NAMALWA (cell line): ENCODE results near the gene MRPS18C.
"Not testable (repeated sequence)": the region's sequence is repeated elsewhere in the genome, so short reads cannot be mapped to it uniquely, and the experiment has no call there.

Experiments
- DNase-seq: peaks from one replicate; pipeline ENCODE4 v3.0.0-alpha.2; 2015; ENCODE audit warnings: low spot score

Gene MRPS18C

GRCh38 chr4:83455281-83456183 lies at the start of gene MRPS18C, which contains the start of gene HELQ:
TSS of gene MRPS18C (plus strand) at chr4:83456058. CDS start at chr4:83456078, 20 bp downstream.
TSS of gene HELQ (minus strand) at chr4:83455823. CDS start at chr4:83455693, 130 bp downstream.
- peak; percentile 100 for DNase-seq

GRCh38 chr4:83408908-83409307 lies 47.0 kb upstream of the MRPS18C start:
- no peak for DNase-seq

GRCh38 chr4:83413676-83414075 lies 42.2 kb upstream of the MRPS18C start:
- DNase-seq: no peak

GRCh38 chr4:83417566-83417965 lies 38.3 kb upstream of the MRPS18C start:
- no peak for DNase-seq

- DNase-seq: no peak
These were observed 37.6 kb upstream of the MRPS18C start for GRCh38 chr4:83418211-83418610.

GRCh38 chr4:83431200-83431599 lies 24.7 kb upstream of the MRPS18C start:
- DNase-seq: no peak

- no peak for DNase-seq
These were observed 19.2 kb upstream of the MRPS18C start for GRCh38 chr4:83436680-83437079.

GRCh38 chr4:83438719-83439118 lies 17.1 kb upstream of the MRPS18C start:
- DNase-seq: no peak

GRCh38 chr4:83440148-83440814 lies 15.6 kb upstream of the MRPS18C start:
- DNase-seq: peak; percentile 43

- DNase-seq: peak; percentile 33
These were observed 15.0 kb upstream of the MRPS18C start for GRCh38 chr4:83440899-83441298.

- no peak for DNase-seq
These were observed 6.8 kb upstream of the MRPS18C start for GRCh38 chr4:83449009-83449408.

- DNase-seq: peak; percentile 22
These were observed 1.2 kb upstream of the MRPS18C start for GRCh38 chr4:83454686-83455085.

GRCh38 chr4:83456184-83456501 lies 285 bp downstream of the MRPS18C start:
- DNase-seq: no peak

GRCh38 chr4:83473423-83473822 lies 17.6 kb downstream of the MRPS18C start:
- DNase-seq: no peak

GRCh38 chr4:83473966-83474365 lies 18.1 kb downstream of the MRPS18C start:
- DNase-seq: no peak

GRCh38 chr4:83484500-83485461 lies 28.9 kb downstream of the MRPS18C start, which contains the start of gene ABRAXAS1:
TSS of gene ABRAXAS1 (minus strand) at chr4:83485100. CDS start at chr4:83485072, 28 bp downstream.
- peak; percentile 96 for DNase-seq

- DNase-seq: no peak
These were observed 30.7 kb downstream of the MRPS18C start for GRCh38 chr4:83486457-83487129.

- DNase-seq: peak; percentile 17
These were observed 34.0 kb downstream of the MRPS18C start for GRCh38 chr4:83489711-83490326.

GRCh38 chr4:83490876-83491450 lies 35.1 kb downstream of the MRPS18C start:
- peak; percentile 65 for DNase-seq

GRCh38 chr4:83496085-83496917 lies 40.4 kb downstream of the MRPS18C start:
- DNase-seq: not testable (repeated sequence)
